ENCODE results near the gene CENPC.

CENPC gene

DNA sequence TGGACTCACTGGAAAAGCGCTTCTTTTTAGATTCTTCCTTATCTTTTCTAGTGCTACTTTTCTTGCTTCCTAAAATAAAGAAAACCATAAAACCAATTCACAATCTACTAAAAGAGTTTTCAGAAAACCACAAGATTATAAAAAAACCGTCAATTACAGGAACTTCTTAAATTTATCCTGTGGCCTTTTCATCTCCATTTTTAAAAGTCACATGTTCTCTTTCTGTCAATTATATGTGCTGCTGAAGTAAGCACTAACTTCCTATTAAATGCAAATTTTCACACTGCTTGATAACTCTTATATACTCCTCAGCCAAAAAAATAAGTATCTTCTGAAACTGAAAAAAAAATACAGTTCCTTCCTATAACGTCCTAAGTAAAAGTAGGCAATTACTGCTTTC is 32.8 kb downstream of the CENPC start:
- no peak overlapping the region for H3K27ac ChIP-seq
- no peak for TF ChIP-seq ZFX (IDR thresholded peaks at IDR 0.05; ENCODE audit: borderline replicate concordance)
- TF ChIP-seq, protein P1, sequence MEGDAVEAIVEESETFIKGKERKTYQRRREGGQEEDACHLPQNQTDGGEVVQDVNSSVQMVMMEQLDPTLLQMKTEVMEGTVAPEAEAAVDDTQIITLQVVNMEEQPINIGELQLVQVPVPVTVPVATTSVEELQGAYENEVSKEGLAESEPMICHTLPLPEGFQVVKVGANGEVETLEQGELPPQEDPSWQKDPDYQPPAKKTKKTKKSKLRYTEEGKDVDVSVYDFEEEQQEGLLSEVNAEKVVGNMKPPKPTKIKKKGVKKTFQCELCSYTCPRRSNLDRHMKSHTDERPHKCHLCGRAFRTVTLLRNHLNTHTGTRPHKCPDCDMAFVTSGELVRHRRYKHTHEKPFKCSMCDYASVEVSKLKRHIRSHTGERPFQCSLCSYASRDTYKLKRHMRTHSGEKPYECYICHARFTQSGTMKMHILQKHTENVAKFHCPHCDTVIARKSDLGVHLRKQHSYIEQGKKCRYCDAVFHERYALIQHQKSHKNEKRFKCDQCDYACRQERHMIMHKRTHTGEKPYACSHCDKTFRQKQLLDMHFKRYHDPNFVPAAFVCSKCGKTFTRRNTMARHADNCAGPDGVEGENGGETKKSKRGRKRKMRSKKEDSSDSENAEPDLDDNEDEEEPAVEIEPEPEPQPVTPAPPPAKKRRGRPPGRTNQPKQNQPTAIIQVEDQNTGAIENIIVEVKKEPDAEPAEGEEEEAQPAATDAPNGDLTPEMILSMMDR (IDR thresholded peaks at IDR 0.05), result no peak

DNA sequence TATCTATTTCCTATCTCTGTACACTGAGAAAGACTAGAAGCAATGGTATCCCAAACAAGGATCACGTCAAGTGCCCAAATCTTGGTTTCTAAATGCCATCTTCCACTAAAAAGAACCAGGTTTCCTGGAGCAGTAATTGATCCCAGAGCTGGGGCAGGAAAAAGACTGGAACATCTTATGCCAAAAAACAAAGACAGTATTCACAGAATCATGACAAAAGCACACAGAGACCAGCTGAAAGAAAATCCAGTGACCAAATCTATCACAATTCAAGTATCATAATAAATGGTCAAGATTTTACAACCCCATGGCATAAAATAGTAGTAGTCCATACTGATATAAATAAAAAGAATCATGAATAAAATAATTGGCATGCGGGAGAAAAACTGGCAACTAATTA is 44.9 kb downstream of the CENPC start:
- H3K27ac ChIP-seq, result no peak overlapping the region
- no peak for TF ChIP-seq ZFX (IDR thresholded peaks at IDR 0.05; ENCODE audit: borderline replicate concordance)

DNA sequence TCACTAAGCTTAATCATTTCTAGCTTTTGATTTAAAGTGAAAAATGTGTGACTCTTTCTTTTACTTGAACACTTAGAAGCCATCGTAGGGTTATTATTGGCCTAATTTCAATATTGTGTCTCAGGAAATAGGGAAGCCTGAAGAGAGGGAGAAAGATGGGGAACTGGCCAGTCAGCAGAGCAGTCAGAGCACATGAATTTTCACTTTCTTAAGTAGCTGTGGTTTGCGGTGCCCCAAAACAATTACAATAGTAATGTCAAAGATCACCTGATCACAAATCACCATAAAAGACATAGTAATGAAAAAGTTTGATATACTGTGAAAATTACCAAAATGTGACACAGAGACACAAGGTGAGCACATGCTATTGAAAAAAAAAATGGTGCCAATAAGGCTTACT is 45.5 kb downstream of the CENPC start:
- no peak for TF ChIP-seq ZFX (IDR thresholded peaks at IDR 0.05; ENCODE audit: borderline replicate concordance)
- TF ChIP-seq, protein P1 (IDR thresholded peaks at IDR 0.05), result no peak
- H3K27ac ChIP-seq, result no peak overlapping the region

DNA sequence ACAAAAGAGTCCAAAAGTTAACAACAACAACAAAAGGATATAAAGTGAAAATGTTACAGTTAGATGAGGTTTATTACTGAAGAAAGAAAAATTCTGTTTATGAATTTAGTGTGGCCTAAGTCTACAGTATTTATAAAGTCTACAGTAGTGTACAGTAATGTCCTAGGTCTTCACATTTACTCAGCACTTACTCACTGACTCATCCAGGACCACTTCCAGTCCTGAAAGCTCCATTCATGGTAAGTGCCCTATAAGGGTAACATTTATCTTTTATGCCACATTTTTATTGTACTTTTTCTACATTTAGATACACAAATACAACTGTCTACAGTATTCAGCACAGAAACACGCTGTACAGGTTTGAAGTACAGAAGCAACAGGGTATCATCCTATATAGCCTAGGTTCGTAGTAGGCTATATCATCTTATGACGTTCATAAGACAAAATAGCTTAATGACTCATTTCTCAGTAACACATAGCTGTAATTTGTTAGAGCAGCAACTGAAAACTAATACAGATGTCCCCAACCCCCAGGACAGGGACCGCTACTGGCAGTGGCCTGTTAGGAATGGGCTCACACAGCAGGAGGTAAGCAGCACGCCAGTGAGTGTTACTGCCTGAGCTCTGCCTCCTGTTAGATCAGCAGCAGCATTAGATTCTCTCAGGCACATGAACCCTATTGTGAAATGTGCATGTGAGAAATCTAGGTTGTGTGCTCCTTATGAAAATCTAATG is 61.3 kb downstream of the CENPC start:
- H3K27ac ChIP-seq, result no peak overlapping the region
- TF ChIP-seq, protein P1 (IDR thresholded peaks at IDR 0.05), result no peak
- TF ChIP-seq ZFX (IDR thresholded peaks at IDR 0.05; ENCODE audit: borderline replicate concordance), result no peak

DNA sequence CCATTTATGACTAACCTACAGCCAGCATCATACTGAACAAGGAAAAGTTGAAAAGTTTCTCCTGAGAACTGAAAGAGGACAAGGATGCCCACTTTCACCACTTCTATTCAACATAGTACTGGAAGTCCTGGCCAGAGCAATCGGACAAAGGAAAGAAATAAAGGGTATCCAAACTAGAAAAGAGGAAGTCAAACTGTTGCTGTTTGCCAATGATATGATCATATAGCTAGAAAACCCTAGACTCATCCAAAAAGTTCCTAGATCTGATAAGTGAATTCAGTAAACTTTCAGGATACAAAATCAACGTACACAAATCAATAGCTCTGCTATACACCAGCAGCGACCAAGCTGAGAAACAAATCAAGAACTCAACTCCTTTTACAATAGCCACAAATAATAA is 64.5 kb downstream of the CENPC start:
- no peak for TF ChIP-seq ZFX (IDR thresholded peaks at IDR 0.05; ENCODE audit: borderline replicate concordance)
- TF ChIP-seq, protein P1 (IDR thresholded peaks at IDR 0.05), result no peak
- peak overlapping the region; percentile 59 for H3K27ac ChIP-seq

DNA sequence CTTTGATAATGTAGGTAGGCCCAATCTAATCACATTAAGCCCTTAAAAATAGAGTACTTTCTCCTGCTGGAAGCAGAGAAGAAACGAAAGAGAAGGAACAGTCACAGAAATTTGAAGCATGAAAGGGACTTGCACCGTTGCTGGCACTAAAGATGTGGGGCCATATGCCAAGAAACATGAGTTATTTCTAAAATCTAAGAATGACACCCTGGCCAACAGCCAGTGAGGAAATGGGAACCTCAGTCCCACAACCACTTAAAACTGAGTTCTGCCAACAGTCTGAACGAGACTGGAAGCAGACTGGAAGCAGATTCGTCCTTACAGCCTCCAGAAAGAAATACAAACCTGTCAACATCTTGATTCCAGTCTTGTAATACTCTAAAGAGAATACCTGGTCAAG is 70.1 kb downstream of the CENPC start:
- TF ChIP-seq, protein P1 (IDR thresholded peaks at IDR 0.05), result no peak
- TF ChIP-seq ZFX (IDR thresholded peaks at IDR 0.05; ENCODE audit: borderline replicate concordance), result no peak

DNA sequence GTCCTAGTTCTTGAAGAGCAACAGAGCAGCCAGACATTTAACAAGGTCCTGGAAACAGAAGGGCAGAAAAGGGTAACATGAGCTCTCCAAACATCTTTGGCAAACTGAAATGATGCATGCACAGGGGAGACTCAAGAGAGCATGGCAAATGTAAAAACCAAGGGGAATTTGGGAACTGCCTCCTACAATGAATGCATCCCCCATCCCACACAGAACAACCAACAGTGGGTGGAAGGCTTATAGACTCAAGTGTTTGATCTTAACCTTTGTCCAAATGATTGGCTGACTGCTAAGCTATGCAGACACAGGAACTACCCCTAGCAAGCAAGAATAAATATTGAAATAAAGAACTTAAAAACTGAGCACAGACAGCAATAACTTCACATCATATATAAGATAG is 74.4 kb downstream of the CENPC start:
- TF ChIP-seq, protein P1 (IDR thresholded peaks at IDR 0.05), result no peak
- TF ChIP-seq ZFX (IDR thresholded peaks at IDR 0.05; ENCODE audit: borderline replicate concordance), result no peak
- no peak overlapping the region for H3K27ac ChIP-seq

More for the DNA sequence above, 70.1 kb downstream of the CENPC start:
- no peak overlapping the region for H3K27ac ChIP-seq

DNA sequence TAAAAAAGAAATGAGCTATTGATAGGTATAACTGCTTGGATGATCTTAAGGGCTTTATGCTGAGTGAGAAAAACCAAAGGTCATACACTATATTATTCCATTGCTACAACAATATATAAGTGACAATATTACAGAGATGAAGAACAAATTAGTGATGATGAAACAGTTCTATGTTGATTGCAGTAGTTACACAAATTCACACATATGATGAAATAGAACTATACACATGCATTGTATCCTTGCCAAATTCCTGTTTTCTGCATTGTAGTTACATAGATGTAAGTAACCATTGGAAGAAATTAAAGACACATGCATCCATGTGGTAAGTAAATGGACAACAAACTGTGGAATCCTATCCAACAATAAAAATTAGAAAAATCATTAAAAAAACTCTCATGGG is 76.5 kb downstream of the CENPC start:
- no peak overlapping the region for H3K27ac ChIP-seq
- TF ChIP-seq, protein P1 (IDR thresholded peaks at IDR 0.05), result no peak
- TF ChIP-seq ZFX (IDR thresholded peaks at IDR 0.05; ENCODE audit: borderline replicate concordance), result no peak

All from 22Rv1 (cell line).